Transverse colon (tissue), 4 donors: ENCODE measurements around the gene OR2AT4.

Experiments
- CTCF ChIP-seq, 5 experiments: fragments of 200-600 bp in 3 of 5; fragments of 450-650 bp in 2 of 5; sonication (generic) in 3 of 5; IDR thresholded peaks; 1 replicate in 2 of 5; 2 replicates in 3 of 5; pipeline ENCODE4 v1.5.1; 2016 to 2017; ENCODE audit warnings: antibody characterized with exemption in 5 of 5, inconsistent platforms in 3 of 5, mild to moderate bottlenecking in 2 of 5, moderate library complexity in 1 of 5
- EP300 ChIP-seq: sonication (generic); formaldehyde crosslinking; IDR thresholded peaks from one replicate; pipeline ENCODE4 v1.6.1; 2017; ENCODE audit warnings: antibody characterized with exemption, low read depth
- POLR2A ChIP-seq: fragments of 450-650 bp; IDR thresholded peaks from one replicate; pipeline ENCODE4 v1.6.1; 2016; ENCODE audit warnings: antibody characterized with exemption, mild to moderate bottlenecking, moderate library complexity
- POLR2AphosphoS5 ChIP-seq, 3 donors: sonication (generic); formaldehyde crosslinking; IDR thresholded peaks; one replicate each; pipeline ENCODE4 v1.6.1; 2016; ENCODE audit warnings: antibody characterized with exemption in 3 of 3

GRCh38 chr11:75112200-75112599 is 15.5 kb upstream of the OR2AT4 start:
- TF ChIP-seq CTCF (IDR thresholded peaks at IDR 0.05) (no peak), POLR2A (no peak), POLR2AphosphoS5 (IDR thresholded peaks at IDR 0.05) (no peak), EP300 (no peak)
